ENCODE data around the gene ARHGEF37. TPM values are rescaled to one million over a fixed set of nuclear protein-coding genes. Genes with fewer than 3 reads are reported as not detected.

The ARHGEF37 gene
- total RNA-seq, 4 donors from 2014 or later = 36.4 to 76.5 (median 59.0) TPM

- TF ChIP-seq CTCF (IDR thresholded peaks at IDR 0.05) (no peak), POLR2A (IDR thresholded peaks at IDR 0.05) (no peak)
- intact Hi-C loops (cut with DNase I; ENCODE audit: low total_unique reads) = no loop called here
- H3K4me3 ChIP-seq (ENCODE audit: low read depth, poor library complexity, severe bottlenecking) = no peak overlapping the region
- 80 to 87% methylated on average over 5 of the region's 5 CpGs for WGBS, 2 donors
- DNase-seq (ENCODE audit: low spot score in 2 of 2) = no peak
These were observed 47.6 kb downstream of the ARHGEF37 start for GRCh38 chr5:149628846-149629388.

- TF ChIP-seq POLR2A (IDR thresholded peaks at IDR 0.05) (no peak), CTCF (IDR thresholded peaks at IDR 0.05) (no peak)
- WGBS, 2 donors = 95 to 96% methylated on average over 5 of the region's 5 CpGs
- peak in 1 of 2 donors; percentile 61 for DNase-seq (ENCODE audit: low spot score in 2 of 2)
- no peak overlapping the region for H3K4me3 ChIP-seq (ENCODE audit: low read depth, poor library complexity, severe bottlenecking)
- intact Hi-C loops (cut with DNase I; ENCODE audit: low total_unique reads) = no loop called here
These were observed 48.1 kb downstream of the ARHGEF37 start for GRCh38 chr5:149629421-149629820.

GRCh38 chr5:149630337-149630736, 49.0 kb downstream of the ARHGEF37 start:
- WGBS, 2 donors = 71 to 75% methylated on average over 5 to 8 of the region's 8 CpGs
- no peak for DNase-seq (ENCODE audit: low spot score in 2 of 2)
- TF ChIP-seq POLR2A (IDR thresholded peaks at IDR 0.05) = no peak
- no peak for TF ChIP-seq CTCF (IDR thresholded peaks at IDR 0.05)
- H3K4me3 ChIP-seq (ENCODE audit: low read depth, poor library complexity, severe bottlenecking) = no peak overlapping the region
- intact Hi-C loops (cut with DNase I; ENCODE audit: low total_unique reads) = loop anchor here (10.0 kb wide), 1 partner anchor 364 kb away; no protein-coding TSS in a partner anchor

- intact Hi-C loops (cut with DNase I; ENCODE audit: low total_unique reads) = loop anchor here (10.0 kb wide), 1 partner anchor 363 kb away; no protein-coding TSS in a partner anchor
- H3K4me3 ChIP-seq (ENCODE audit: low read depth, poor library complexity, severe bottlenecking) = no peak overlapping the region
- TF ChIP-seq CTCF (IDR thresholded peaks at IDR 0.05) (no peak), POLR2A (IDR thresholded peaks at IDR 0.05) (no peak)
- WGBS, 2 donors = 62 to 76% methylated on average over 2 of the region's 2 CpGs
- no peak for DNase-seq (ENCODE audit: low spot score in 2 of 2)
These were observed 50.2 kb downstream of the ARHGEF37 start for GRCh38 chr5:149631506-149631905.

GRCh38 chr5:149632311-149633251, 51.3 kb downstream of the ARHGEF37 start:
- intact Hi-C loops (cut with DNase I; ENCODE audit: low total_unique reads) = loop anchor here (10.0 kb wide), 1 partner anchor 362 kb away; no protein-coding TSS in a partner anchor
- DNase-seq (ENCODE audit: low spot score in 2 of 2) = no peak
- 56 to 59% methylated on average over 7 to 12 of the region's 12 CpGs for WGBS, 2 donors
- H3K4me3 ChIP-seq (ENCODE audit: low read depth, poor library complexity, severe bottlenecking) = no peak overlapping the region
- no peak for TF ChIP-seq POLR2A (IDR thresholded peaks at IDR 0.05)
- TF ChIP-seq CTCF (IDR thresholded peaks at IDR 0.05) = no peak
